Measurements from ENCODE around the gene EFNB3. TPM values are rescaled to one million over a fixed set of nuclear protein-coding genes. Genes with fewer than 3 reads are reported as not detected.
A peak's percentile ranks its signal among the peaks of the same experiment; 100 is the strongest.

Gene EFNB3
- total RNA-seq, 3 donors from 2014 or later (not counting 1 experiment from before 2014, with no cell fraction given): not detected

DNA sequence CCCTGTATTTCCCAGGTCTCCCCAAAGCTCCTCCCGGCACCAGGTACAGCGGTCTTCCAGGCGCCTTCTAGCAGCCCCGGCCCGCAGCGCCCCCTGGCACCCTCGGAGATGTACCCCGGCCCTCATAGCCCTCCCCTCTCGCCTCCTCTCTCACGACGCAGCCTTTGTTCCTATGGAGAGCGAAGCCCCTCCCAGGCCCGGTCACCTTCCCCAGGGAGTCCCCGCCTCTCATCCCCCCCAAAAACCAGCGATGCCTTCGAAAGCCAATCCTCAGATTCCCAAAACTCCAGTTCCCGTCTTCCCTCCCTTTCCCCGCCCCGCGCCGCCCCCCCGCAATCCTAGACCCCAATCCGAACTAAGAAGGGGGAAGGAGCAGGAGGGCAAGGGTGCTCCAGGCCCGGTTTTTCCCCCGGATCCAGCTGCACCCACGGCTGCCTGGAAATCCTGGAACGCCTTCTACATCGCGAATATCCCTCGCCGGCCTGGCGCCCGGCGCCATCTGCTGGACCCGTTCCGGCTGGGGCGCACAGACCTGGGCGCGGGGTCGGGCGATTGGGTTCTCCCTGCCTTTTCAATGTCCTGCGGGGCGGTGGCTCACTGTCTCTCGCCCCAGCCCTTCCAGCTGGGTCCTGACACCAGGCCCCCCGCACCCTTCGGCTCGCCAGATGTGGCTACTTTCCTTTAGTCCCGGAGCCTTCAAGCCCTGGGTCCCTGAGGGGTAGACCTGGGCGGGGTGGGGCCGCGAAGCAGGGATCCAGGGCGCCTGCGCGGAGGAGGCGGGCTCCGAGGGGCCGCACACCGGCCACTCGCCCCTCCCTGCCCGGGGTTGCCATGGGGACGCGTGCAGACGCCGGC is 12.1 kb downstream of the EFNB3 start, which contains the start of gene DNAH2:
Gene DNAH2 (plus strand): TSS at position 844 of the 855 bp plus-strand sequence. CDS start 1,991 bp downstream, outside the sequence.
- no peak within 1 kb of the TSS for H3K4me3 ChIP-seq (ENCODE audit: low read length)
- DNase-seq: peak in 1 of 2 donors; percentile 43

DNA sequence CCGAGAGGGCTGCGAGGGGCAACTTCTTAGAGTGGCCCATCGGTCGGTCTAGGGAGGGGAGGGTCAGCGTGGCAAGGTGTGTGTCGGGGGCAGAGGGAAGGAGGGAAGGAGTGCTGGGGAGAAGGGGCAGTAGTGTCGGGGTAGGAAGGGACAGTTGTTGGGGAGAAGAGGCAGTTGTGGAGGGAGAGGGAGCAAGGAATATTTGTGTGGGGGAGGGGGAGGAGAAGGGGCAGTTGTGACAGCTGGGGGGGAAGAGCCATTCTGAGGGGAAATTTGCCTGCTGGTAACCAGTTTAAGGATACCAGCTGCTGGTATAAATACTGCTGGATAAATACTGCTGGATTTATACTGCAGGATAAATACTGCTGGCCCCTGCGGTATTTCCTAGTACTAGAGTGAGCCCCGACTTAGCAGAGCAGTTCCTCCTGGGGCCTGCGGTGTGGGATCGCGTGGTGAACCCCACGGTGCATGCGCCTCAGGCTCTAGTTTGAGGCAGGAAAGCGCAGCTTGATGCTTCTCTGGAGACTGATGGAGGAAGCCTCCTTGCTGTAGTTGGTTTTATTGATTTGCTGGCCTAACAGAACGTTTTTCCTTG is 12.9 kb downstream of the EFNB3 start:
- intact Hi-C loops (cut with micrococcal nuclease): no loop called here
- no peak overlapping the region for H3K4me3 ChIP-seq (ENCODE audit: low read length)

More for the DNA sequence above, 12.1 kb downstream of the EFNB3 start, which contains the start of gene DNAH2:
- Mint-ChIP-seq H3K4me1 (peaks cover 5 to 23% of the 10 kb centered on the region in 2 donors), H3K27ac (no peak within 1 kb of the TSS), H3K4me3 (peak within 1 kb of the TSS; percentile 56), H3K27me3 (ENCODE audit: low read depth in 2 of 2) (peaks cover 64 to 68% of the 10 kb centered on the region in 2 donors), H3K36me3 (no peaks in the 10 kb centered on the region), H3K9me3 (no peaks in the 10 kb centered on the region)
- intact Hi-C loops (cut with micrococcal nuclease): no loop called here
- H3K27ac ChIP-seq (ENCODE audit: low read length): no peak within 1 kb of the TSS
- no peaks in the 10 kb centered on the region for H3K9me3 ChIP-seq (ENCODE audit: control insufficient read depth, insufficient read depth, low read length)
- under 1% methylated on average over 63 of the region's 64 CpGs for WGBS (ENCODE audit: insufficient coverage)
- H3K27me3 ChIP-seq (ENCODE audit: control insufficient read depth, insufficient read depth, low read length): peaks cover 32% of the 10 kb centered on the region
- TF ChIP-seq, protein P1, sequence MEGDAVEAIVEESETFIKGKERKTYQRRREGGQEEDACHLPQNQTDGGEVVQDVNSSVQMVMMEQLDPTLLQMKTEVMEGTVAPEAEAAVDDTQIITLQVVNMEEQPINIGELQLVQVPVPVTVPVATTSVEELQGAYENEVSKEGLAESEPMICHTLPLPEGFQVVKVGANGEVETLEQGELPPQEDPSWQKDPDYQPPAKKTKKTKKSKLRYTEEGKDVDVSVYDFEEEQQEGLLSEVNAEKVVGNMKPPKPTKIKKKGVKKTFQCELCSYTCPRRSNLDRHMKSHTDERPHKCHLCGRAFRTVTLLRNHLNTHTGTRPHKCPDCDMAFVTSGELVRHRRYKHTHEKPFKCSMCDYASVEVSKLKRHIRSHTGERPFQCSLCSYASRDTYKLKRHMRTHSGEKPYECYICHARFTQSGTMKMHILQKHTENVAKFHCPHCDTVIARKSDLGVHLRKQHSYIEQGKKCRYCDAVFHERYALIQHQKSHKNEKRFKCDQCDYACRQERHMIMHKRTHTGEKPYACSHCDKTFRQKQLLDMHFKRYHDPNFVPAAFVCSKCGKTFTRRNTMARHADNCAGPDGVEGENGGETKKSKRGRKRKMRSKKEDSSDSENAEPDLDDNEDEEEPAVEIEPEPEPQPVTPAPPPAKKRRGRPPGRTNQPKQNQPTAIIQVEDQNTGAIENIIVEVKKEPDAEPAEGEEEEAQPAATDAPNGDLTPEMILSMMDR (IDR thresholded peaks at IDR 0.05): no peak
- peak; percentile 17 to 61 (median 26) for ATAC-seq
- H3K36me3 ChIP-seq (ENCODE audit: control insufficient read depth, insufficient read depth, low read length): no peaks in the 10 kb centered on the region
- peaks cover 12% of the 10 kb centered on the region for H3K4me1 ChIP-seq (ENCODE audit: control insufficient read depth, insufficient read depth, low read length)

DNA sequence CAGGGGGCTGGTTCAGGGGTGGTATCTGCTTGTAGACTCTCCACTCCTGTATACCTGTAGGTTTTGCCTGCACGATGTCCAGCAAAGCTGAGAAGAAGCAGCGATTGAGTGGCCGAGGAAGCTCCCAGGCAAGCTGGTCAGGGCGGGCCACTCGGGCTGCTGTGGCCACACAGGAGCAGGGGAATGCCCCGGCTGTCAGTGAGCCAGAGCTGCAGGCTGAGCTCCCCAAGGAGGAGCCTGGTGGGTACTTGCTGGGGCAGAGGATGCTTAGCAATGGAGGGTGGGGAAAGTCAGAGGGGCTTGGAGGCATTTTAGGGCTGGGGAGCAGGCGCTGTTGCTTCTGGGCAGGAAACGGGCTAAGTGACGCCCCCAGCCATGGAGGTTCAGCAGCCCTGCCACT is 14.7 kb downstream of the EFNB3 start:
- Mint-ChIP-seq H3K4me1 (peaks cover 0 to 18% of the 10 kb centered on the region in 2 donors), H3K27ac (no peak overlapping the region), H3K27me3 (ENCODE audit: low read depth in 2 of 2) (peaks cover 51 to 66% of the 10 kb centered on the region in 2 donors), H3K4me3 (no peak overlapping the region), H3K9me3 (no peaks in the 10 kb centered on the region), H3K36me3 (no peaks in the 10 kb centered on the region)
- TF ChIP-seq, protein P1 (IDR thresholded peaks at IDR 0.05): no peak
- WGBS (ENCODE audit: insufficient coverage): 90% methylated on average over 9 of the region's 9 CpGs
- peaks cover 29% of the 10 kb centered on the region for H3K27me3 ChIP-seq (ENCODE audit: control insufficient read depth, insufficient read depth, low read length)
- intact Hi-C loops (cut with micrococcal nuclease): no loop called here
- H3K9me3 ChIP-seq (ENCODE audit: control insufficient read depth, insufficient read depth, low read length): no peaks in the 10 kb centered on the region
- no peak overlapping the region for H3K4me3 ChIP-seq (ENCODE audit: low read length)
- no peak for ATAC-seq
- no peak overlapping the region for H3K27ac ChIP-seq (ENCODE audit: low read length)
- H3K4me1 ChIP-seq (ENCODE audit: control insufficient read depth, insufficient read depth, low read length): peaks cover 12% of the 10 kb centered on the region
- no peaks in the 10 kb centered on the region for H3K36me3 ChIP-seq (ENCODE audit: control insufficient read depth, insufficient read depth, low read length)
- DNase-seq: no peak

More for the DNA sequence above, 12.9 kb downstream of the EFNB3 start:
- Histone ChIP-seq H3K9me3 (ENCODE audit: control insufficient read depth, insufficient read depth, low read length) (no peaks in the 10 kb centered on the region), H3K36me3 (ENCODE audit: control insufficient read depth, insufficient read depth, low read length) (no peaks in the 10 kb centered on the region), H3K27ac (ENCODE audit: low read length) (no peak overlapping the region), H3K27me3 (ENCODE audit: control insufficient read depth, insufficient read depth, low read length) (peaks cover 32% of the 10 kb centered on the region), H3K4me1 (ENCODE audit: control insufficient read depth, insufficient read depth, low read length) (peaks cover 12% of the 10 kb centered on the region)
- ATAC-seq (peak; percentile 17 to 60 (median 24)), DNase-seq (peak in 1 of 2 donors; percentile 49)
- no peaks in the 10 kb centered on the region for H3K9me3 Mint-ChIP-seq
- H3K36me3 Mint-ChIP-seq: no peaks in the 10 kb centered on the region
- H3K4me1 Mint-ChIP-seq: peaks cover 5 to 23% of the 10 kb centered on the region in 2 donors
- peaks cover 57 to 66% of the 10 kb centered on the region in 2 donors for H3K27me3 Mint-ChIP-seq (ENCODE audit: low read depth in 2 of 2)
- H3K4me3 Mint-ChIP-seq: peak overlapping the region; percentile 45
- WGBS (ENCODE audit: insufficient coverage): 1% methylated on average over 16 of the region's 16 CpGs
- H3K27ac Mint-ChIP-seq: no peak overlapping the region
- TF ChIP-seq, protein P1 (IDR thresholded peaks at IDR 0.05): no peak

Data from natural killer cell (primary cell).